ENCODE results near the gene CDCA7.

GRCh38 chr2:173347305-173348168 is 7.1 kb upstream of the CDCA7 start:
- TF ChIP-seq GABPA (IDR thresholded peaks at IDR 0.05; ENCODE audit: low read depth) (no peak), CTCF (IDR thresholded peaks at IDR 0.05; ENCODE audit: insufficient read depth, low read length) (no peak), SPI1 (IDR thresholded peaks at IDR 0.05; ENCODE audit: borderline replicate concordance, low read depth) (no peak)

Measured in HL-60 (cell line).